MM.1S (cell line): Measurements from ENCODE around the gene ALDH2.

Source experiments
- DNase-seq: peaks from one replicate; pipeline ENCODE4 v3.0.0-alpha.2; 2015
- H2AFZ ChIP-seq: fragments of 300-600 bp; sonication (generic); 2 replicates; pipeline ENCODE4 v1.6.0; 2016; ENCODE audit warnings: antibody characterized with exemption, low read length
- H3F3A ChIP-seq: fragments of 300-600 bp; sonication (generic); 2 replicates; pipeline ENCODE4 v1.6.1; 2016; ENCODE audit warnings: mild to moderate bottlenecking, antibody characterized with exemption, low read length, moderate library complexity, mixed read lengths; ENCODE audit not compliant: insufficient read depth
- H3K27ac ChIP-seq: fragments of 300-600 bp; sonication (generic); 2 replicates; pipeline ENCODE4 v1.5.1; 2016; ENCODE audit warnings: mild to moderate bottlenecking, low read length
- H3K27me3 ChIP-seq: fragments of 300-600 bp; sonication (generic); replicated peaks from 2 replicates; pipeline ENCODE4 v1.6.0; 2016; ENCODE audit warnings: low read length; ENCODE audit not compliant: insufficient read depth
- H3K36me3 ChIP-seq: fragments of 300-600 bp; sonication (generic); replicated peaks from 2 replicates; pipeline ENCODE4 v1.6.1; 2016; ENCODE audit warnings: mild to moderate bottlenecking, low read length, mixed read lengths; ENCODE audit not compliant: insufficient read depth
- H3K4me1 ChIP-seq: fragments of 300-600 bp; sonication (generic); 2 replicates; pipeline ENCODE4 v1.6.1; 2016; ENCODE audit warnings: low read length, mixed read lengths
- H3K4me2 ChIP-seq: fragments of 300-600 bp; sonication (generic); 2 replicates; pipeline ENCODE4 v1.6.0; 2016; ENCODE audit warnings: low read depth, low read length
- H3K4me3 ChIP-seq: fragments of 300-600 bp; sonication (generic); 2 replicates; pipeline ENCODE4 v1.5.1; 2016; ENCODE audit warnings: low read length, mixed read lengths
- H3K79me2 ChIP-seq: fragments of 300-600 bp; sonication (generic); 2 replicates; pipeline ENCODE4 v1.6.1; 2016; ENCODE audit warnings: mixed run types, low read length, mixed read lengths
- H3K9ac ChIP-seq: fragments of 300-600 bp; sonication (generic); 2 replicates; pipeline ENCODE4 v1.6.1; 2016; ENCODE audit warnings: low read length, mixed read lengths
- H3K9me2 ChIP-seq: fragments of 300-600 bp; sonication (generic); replicated peaks from 2 replicates; pipeline ENCODE4 v1.6.1; 2016; ENCODE audit warnings: mild to moderate bottlenecking, low read length, mixed read lengths; ENCODE audit not compliant: insufficient read depth
- H3K9me3 ChIP-seq: fragments of 300-600 bp; sonication (generic); replicated peaks from 2 replicates; pipeline ENCODE4 v1.6.1; 2016; ENCODE audit warnings: mild to moderate bottlenecking, low read length, mixed read lengths; ENCODE audit not compliant: insufficient read depth
- H4K20me1 ChIP-seq: fragments of 300-600 bp; sonication (generic); 2 replicates; pipeline ENCODE4 v1.6.1; 2016; ENCODE audit warnings: mild to moderate bottlenecking, low read length, moderate library complexity, mixed read lengths; ENCODE audit not compliant: insufficient read depth
- CTCF ChIP-seq: fragments of 300-600 bp; sonication (generic); IDR thresholded peaks from 2 replicates; pipeline ENCODE4 v1.5.1; 2016; ENCODE audit warnings: antibody characterized with exemption, low read length, mixed read lengths
- EZH2 ChIP-seq: fragments of 300-600 bp; sonication (generic); optimal IDR thresholded peaks from 2 replicates; pipeline ENCODE3; 2017; ENCODE audit warnings: low read depth, mild to moderate bottlenecking, antibody characterized with exemption, low read length, mixed read lengths
- EZH2phosphoT487 ChIP-seq: fragments of 300-600 bp; sonication (generic); IDR thresholded peaks from 2 replicates; pipeline ENCODE4 v1.6.1; 2018; ENCODE audit warnings: antibody characterized with exemption, low read length

Gene ALDH2

GRCh38 chr12:111841750-111842555 is 75.2 kb downstream of the ALDH2 start, which contains the start of gene MAPKAPK5:
TSS of gene MAPKAPK5 (plus strand) at chr12:111842228. CDS start at chr12:111842734, 506 bp downstream.
- Histone ChIP-seq H3K4me3 (peak within 1 kb of the TSS; percentile 94), H2AFZ (peak within 1 kb of the TSS; percentile 86), H3K79me2 (peaks cover 62% of the 10 kb centered on the region), H4K20me1 (no peaks in the 10 kb centered on the region), H3K27ac (peak within 1 kb of the TSS; percentile 66; the same call in 1 of the 2 replicates), H3K27me3 (no peaks in the 10 kb centered on the region), H3K9me3 (no peaks in the 10 kb centered on the region), H3K9ac (peak within 1 kb of the TSS; percentile 85), H3K4me2 (peak within 1 kb of the TSS; percentile 77), H3F3A (no peaks in the 10 kb centered on the region), H3K36me3 (no peaks in the 10 kb centered on the region), H3K9me2 (no peaks in the 10 kb centered on the region), H3K4me1 (no peaks in the 10 kb centered on the region)
- peak; percentile 88 for DNase-seq
- no peak for TF ChIP-seq EZH2phosphoT487
- TF ChIP-seq CTCF = no peak
- no peak for TF ChIP-seq EZH2

GRCh38 chr12:111842556-111843396 is 76.0 kb downstream of the ALDH2 start:
- Histone ChIP-seq H3K79me2 (peaks cover 65% of the 10 kb centered on the region), H3K27ac (peak overlapping the region; percentile 66; the same call in 1 of the 2 replicates), H3K9me2 (no peaks in the 10 kb centered on the region), H3K4me3 (peak overlapping the region; percentile 94), H3K36me3 (no peaks in the 10 kb centered on the region), H3K4me1 (no peaks in the 10 kb centered on the region), H3F3A (no peaks in the 10 kb centered on the region), H4K20me1 (no peaks in the 10 kb centered on the region), H2AFZ (no peak overlapping the region), H3K9me3 (no peaks in the 10 kb centered on the region), H3K27me3 (no peaks in the 10 kb centered on the region), H3K9ac (peak overlapping the region; percentile 85), H3K4me2 (peak overlapping the region; percentile 57)
- peak; percentile 6 for DNase-seq
- TF ChIP-seq EZH2 = no peak
- TF ChIP-seq CTCF = no peak
- no peak for TF ChIP-seq EZH2phosphoT487

- no peaks in the 10 kb centered on the region for H3F3A ChIP-seq
- H3K27ac ChIP-seq = no peak overlapping the region
- no peak overlapping the region for H3K4me2 ChIP-seq
- H4K20me1 ChIP-seq = no peaks in the 10 kb centered on the region
- no peaks in the 10 kb centered on the region for H3K4me1 ChIP-seq
- no peaks in the 10 kb centered on the region for H3K9me2 ChIP-seq
- no peak overlapping the region for H2AFZ ChIP-seq
- H3K79me2 ChIP-seq = peaks cover 66% of the 10 kb centered on the region
- TF ChIP-seq EZH2phosphoT487 = no peak
- TF ChIP-seq EZH2 = no peak
- no peak for TF ChIP-seq CTCF
- no peaks in the 10 kb centered on the region for H3K27me3 ChIP-seq
- H3K36me3 ChIP-seq = no peaks in the 10 kb centered on the region
- H3K9ac ChIP-seq = no peak overlapping the region
- DNase-seq = no peak
- H3K9me3 ChIP-seq = no peaks in the 10 kb centered on the region
- H3K4me3 ChIP-seq = no peak overlapping the region
These were observed 79.3 kb downstream of the ALDH2 start for GRCh38 chr12:111846016-111846415.
